ENCODE data around the gene CNOT8.
A peak's percentile ranks its signal among the peaks of the same experiment; 100 is the strongest.
"Not testable (repeated sequence)": the region's sequence is repeated elsewhere in the genome, so short reads cannot be mapped to it uniquely, and the experiment has no call there.

The CNOT8 gene

DNA sequence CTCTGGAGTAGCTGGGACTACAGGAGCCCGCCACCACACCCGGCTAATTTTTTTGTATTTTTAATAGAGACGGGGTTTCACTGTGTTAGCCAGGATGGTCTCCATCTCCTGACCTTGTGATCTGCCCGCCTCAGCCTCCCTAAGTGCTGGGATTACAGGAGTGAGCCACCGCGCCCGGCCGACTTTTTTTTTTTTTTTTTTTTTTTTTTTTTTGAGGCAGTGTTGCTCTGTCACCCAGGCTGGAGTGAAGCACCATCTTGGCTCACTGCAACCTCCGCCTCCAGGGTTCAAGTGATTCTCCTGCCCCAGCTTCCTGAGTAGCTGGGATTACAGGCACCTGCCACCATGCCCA is 22.8 kb upstream of the CNOT8 start:
- not testable (repeated sequence) for DNase-seq (ENCODE audit: low read depth)

DNA sequence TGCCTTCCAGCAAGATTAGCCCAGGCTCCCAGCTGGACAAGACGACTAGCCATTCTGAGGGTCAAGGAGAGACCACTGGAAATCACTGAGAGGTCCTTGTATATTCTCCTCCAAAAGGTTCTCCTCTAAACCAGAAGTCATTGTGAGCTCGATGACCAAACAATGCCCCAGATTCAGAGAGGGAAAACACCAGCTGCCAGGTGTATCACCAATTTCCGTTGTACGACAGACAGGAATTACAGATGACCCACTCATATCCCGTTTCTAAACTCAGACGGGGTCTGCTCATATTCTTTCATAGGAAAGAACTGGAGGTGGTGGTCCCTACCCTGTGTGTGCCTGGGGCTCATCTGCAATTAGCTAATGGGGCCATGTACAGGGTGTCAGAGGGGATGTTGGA is 22.2 kb upstream of the CNOT8 start:
- no peak for DNase-seq (ENCODE audit: low read depth)

DNA sequence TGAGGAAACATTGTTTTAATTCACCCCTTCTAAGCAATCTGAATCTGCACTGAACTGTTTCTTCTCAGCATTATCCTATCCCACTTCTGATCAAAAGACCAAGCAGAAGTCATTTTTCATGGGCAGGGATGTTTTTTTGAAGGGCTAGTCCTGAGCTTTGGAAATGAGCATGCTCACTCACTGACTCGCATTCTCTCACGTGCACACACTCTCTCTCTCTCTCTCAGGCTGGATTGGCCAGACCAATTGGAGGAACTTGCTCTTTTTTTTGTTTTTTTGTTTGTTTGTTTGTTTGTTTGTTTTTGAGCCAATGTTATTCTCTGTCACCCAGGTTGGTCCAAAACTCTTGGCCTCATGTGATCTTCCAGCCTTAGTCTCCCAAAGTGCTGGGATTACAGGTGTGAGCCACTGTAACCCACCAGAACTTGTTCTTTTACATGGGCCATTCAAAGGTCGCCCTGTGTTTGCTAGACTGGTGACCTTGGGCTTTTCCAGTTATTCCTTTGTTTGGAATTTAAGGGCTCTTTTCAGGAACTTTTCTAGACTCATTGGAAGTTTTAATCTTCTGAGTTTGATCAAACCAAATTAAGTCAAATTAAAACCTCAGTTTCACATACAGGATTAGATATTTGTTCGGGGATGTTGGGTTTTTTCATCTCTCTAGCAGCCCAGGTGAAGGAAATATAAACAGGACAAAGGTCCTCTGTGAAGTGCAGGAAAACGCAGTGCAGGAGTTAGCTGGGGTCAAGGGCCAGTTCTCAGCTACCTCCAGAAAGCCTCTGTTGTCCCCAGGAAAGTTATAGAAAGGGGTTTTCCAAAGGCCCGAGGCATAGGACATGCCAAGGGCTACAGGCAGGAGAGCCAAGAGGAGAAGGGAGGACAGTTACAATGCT is 21.2 kb upstream of the CNOT8 start:
- no peak for DNase-seq (ENCODE audit: low read depth)

DNA sequence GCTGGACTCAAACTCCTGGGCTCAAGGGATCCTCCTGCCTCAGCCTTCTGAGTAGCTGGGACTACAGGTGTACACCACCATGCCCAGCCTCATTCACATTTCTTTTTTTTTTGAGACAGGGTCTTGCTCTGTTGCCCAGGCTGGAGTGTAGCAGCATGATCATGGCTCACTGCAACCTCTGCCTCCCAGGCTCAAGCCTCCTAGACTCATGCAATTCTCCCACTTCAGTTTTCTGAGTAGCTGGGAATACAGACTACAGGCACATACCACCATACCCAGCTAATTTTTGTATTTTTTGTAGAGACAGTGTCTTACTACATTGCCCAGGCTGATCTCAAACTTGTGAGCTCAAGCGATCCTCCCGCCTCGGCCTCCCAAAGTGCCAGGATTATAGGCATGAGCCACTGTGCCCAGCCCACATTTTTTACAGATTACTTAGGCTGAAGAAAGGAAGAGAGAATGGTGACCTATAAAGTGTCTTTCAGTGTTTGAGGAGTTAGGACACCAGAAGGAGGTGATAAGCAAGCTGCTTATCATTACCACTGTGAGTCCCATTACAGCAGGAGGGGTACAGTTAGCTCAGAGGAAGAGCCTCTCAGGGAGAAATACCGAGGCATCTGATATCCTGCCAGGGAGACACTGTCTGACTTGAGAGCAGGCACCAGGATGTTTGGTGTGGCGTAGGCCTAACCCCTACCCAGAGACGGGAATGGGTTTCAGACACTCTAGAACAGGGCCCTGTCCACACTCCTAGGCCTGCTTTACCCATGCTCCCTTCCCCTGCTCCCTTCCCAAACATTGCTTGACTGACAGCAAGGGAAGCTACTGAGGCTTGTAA is 17.8 kb upstream of the CNOT8 start:
- no peak for DNase-seq (ENCODE audit: low read depth)

DNA sequence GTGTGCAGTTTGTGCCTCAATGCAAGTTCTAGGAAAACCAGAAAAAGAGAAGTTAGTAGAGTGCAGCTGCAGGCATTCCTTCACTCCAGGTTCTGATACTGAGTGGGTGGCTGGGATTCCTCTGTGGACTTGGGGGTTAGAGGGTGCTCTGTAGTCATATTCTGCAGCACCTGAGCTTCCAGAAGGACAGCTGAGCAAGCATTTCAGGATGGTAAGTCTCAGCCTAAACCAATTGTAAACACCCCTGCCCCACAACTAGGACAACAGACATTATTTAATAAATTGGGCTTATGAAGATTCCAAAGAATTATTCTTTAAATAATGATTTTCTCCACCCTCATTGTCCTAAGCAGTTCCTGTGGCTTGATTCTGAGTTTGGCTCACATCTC is 17.2 kb upstream of the CNOT8 start:
- no peak for DNase-seq (ENCODE audit: low read depth)

DNA sequence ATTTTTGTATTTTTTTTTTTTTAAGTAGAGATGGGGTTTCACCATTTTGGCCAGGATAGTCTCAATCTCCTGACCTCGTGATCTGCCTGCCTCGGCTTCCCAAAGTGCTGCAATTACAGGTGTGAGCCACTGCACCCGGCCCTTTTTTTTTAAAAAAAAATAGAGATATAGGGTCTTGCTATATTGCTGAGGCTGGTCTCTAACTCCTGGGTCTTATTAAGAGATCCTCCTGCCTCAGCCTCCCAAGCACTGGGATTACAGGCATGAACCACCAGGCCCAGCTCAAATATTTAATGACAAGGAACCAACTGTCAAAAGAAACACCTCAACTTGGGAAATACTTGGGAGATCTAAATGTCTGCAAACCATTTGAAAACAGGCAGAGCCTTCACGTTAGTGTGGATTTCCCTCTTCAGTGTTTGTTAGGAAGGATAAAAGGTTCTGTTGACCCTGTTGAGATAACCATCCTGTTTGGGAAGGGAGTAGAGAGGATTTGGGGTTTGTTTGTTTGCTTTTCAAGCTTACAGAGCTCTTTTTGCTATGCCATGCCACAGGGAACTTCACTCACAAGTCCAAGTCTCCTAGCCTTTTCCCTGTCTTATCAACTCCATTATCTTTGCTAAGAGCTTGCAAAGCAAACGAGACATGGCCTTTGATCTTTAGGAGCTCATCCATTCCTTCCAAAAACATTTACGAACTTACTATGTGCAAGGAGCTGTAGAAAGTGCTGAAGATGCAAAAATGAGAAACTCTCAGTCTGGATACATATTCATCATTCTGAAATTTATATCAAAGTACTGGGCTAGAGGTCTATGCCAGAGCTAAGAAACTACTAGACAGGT is 15.5 kb upstream of the CNOT8 start:
- no peak for DNase-seq (ENCODE audit: low read depth)

DNA sequence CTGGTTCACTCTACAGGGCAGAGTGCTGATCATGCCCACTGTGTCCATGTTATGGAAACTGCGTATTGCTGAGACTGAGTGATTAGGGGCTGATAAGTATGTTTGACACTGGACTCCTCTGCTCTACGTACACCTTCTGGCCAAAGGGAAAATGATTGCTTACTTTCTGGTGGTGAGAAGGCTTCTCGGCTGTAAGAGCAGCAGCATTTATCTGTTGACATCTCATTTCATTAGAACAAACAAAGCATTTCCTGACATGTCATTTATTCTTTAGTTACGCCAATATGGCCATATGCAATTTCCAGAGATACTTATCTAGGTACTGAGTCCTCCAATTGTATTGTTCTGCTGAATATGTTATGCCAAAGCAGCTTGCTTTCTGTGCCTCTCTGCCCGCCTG is 13.6 kb upstream of the CNOT8 start:
- DNase-seq (ENCODE audit: low read depth): no peak

DNA sequence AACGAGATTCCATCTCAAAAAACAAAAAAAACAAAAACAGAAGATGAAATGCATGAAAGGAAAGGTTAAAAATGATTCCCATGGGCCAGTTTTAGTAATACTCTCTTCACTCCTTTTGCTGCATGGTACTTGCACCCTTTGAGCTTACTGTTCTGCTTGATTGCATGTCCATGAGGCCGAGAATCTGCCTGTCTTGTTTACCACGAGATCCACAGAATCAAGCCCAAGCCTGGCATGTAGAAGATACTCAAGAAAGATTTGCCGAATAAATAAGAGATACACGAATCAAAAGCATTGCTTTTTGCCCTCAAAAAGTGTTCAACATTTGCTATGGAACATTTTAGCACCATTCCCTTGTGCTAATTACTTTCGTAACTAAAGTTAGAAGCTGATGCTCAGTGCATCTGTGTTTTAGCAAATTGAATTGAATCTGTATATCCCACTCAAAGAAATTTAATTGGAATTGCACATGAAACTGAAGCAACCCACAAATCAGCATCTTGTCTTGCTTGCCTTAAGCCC is 9.1 kb upstream of the CNOT8 start:
- DNase-seq (ENCODE audit: low read depth): no peak

DNA sequence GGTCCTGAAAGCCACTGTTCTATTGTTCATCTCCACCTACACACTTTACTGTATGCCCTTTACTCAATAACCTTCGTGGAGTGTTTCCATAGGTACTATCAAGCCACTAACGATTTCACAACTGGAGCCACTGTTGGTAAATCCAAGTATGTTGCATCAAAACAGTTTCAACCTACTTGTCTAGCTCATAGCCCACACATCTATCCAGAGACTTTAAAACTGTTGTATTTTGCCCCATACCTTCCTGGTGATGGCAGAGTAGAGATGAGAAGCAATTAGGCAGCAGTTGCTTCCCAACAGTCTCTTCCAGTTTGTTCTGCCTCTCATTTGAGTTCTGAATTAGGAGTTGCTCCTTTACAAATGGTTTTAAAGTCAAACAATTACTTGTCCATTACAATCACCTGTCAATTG is 8.6 kb upstream of the CNOT8 start:
- DNase-seq (ENCODE audit: low read depth): no peak

DNA sequence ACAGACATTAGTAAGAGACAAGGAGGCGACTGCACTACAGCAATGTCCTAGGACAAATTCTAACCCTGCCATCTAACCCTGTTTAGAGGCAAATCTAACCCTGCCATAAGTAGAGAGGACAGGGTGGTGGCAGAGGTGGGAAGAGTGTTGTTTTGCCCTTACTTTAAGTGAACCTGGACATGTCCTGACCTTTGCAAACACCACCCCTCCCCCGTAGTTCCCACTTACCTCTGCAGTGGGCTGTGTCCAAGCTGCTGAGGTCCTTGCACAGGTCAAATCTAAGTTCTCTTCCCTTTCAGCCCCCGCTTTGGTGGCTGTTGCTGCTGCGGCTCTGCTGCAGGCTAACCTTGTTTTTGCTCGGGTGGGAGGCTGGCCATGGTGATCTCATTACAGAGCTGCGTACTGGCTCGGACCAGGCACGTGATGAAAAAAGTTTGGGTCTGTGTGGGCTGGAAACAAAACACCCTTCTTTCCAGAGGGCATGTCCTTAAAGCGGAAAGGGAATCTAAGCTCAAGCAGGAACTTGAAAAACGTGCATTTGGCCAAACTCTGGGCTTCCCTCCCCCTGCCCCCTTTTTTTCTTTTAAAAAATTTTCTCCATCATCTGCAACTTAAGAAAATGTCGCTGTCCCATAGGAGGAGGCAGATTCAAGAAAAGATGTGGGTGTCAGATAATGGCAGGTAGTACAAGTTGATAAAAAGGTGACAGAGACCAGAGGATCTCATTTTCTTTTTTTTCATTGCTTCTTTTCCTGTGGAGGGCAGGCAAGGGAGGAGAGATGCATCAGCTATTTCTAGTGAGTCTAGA is 8.0 kb upstream of the CNOT8 start, which contains the start of gene FAXDC2:
Gene FAXDC2, minus strand, starts transcription at position 349 of the 808 bp plus-strand sequence. CDS start 12,425 bp downstream, outside the sequence.
- no peak for DNase-seq (ENCODE audit: low read depth)

DNA sequence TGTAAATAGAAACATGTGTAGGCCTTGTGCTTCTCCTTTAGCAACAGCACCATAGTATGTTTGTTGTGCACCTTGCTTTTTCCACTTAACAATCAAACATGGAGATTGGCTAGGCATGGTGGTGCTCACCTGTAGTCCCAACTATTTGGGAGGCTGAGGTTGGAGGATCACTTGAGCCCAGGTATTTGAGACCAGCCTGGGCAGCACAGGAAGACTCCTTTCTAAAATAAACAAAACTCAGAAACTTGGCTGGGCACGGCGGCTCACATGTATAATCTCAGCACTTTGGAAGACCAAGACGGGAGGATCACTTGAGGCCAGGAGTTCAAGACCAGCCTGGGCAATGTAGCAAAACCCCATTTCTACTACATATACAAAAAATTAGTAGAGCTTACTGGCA is 7.1 kb upstream of the CNOT8 start:
- DNase-seq (ENCODE audit: low read depth): no peak

DNA sequence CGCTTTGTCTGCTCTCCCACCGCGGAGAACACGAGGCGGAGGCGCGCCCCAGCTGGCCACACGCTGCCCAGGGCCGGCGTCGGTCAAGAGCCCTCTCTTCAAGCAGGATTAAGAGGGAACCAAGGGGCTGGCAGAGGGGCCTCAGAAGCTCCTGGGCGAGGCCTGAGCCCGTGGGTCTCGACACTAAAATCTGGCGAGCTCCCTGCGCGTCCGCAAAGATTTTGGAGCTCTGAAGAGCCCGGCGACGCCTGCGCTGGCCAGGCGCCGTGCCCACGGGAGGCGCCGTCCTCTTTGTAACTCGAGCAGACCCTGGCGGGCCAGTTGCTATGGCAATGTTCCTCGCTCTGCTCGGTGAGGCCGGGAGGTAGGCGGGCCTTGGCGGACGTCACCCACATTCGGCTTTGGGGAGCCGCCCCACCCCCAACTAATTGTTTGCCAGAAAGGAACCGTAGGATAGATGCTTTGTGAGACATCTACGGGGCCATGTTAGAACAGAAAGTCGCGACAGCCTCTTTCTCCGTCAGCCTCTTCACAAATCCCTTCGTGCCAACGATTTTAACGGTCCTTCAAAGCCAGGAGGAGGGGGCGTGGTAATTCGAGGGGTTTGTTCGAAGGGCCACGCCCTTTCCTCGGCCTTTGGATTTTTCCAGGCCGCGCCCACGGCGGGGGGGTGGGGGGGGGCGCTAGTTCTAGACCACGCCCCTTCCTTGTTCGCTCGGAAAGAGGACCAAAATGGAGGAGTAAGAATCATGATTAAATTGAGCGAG is 714 bp upstream of the CNOT8 start:
- peak; percentile 91 for DNase-seq (ENCODE audit: low read depth)

DNA sequence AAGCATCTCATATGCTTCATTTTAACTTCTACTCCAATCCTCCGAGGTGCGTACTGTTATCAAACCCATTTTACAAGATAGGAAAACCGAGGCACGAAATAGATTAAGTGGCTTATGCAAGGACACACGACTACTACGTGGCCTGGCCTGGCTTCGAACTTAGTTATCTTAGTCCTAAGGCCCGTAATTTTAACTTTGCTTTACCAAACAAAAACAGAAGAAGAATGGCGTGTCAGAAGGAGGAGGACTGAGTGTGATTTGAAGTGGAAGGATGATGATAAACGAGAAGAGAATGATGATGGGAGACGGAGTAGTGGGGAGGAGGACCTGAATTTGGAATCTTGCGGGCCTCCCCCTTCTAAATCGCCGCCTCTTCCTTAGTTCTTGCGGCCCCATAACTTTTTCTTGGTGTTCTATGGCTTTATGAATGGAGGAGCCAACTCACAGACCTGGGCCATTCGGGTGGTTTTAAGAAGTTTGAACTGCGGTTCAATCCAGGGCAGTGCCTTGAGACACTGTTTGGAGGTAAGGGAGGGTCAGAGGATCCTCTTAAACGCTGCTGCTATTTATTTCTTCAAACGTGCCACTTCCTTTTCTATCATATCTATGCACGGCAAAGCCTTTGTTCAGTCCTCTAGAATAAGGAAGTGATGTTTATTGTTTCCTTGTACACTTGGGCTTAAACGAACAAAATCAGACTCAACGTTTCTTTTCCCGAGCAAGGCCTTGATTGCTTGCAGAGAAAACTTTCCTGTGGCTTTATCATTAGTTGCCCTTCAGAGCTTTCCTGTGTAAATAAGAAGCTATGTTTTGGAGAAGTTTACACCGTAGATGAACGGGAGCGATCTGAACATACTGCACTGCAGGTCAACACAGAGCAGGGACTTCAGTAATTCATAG is 795 bp downstream of the CNOT8 start:
- no peak for DNase-seq (ENCODE audit: low read depth)

DNA sequence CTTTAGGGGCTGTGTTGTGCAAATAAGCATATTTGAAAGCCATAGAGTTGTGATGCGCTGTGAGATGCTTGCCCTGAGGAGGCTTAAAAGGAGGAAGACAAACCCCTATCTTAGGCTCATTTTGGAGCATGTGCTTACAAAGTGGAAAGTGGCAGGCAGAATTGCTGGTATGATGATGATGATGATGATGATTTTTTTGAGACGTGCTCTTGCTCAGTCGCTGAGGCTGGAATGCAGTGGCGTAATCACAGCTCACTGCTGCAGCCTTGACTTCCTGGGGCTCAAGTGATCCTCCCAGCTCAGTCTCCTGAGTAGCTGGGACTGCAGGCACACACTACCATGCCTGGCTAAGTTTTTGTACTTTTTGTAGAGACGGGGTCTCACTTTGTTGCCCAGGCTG is 1.7 kb downstream of the CNOT8 start:
- peak; percentile 58 for DNase-seq (ENCODE audit: low read depth)

DNA sequence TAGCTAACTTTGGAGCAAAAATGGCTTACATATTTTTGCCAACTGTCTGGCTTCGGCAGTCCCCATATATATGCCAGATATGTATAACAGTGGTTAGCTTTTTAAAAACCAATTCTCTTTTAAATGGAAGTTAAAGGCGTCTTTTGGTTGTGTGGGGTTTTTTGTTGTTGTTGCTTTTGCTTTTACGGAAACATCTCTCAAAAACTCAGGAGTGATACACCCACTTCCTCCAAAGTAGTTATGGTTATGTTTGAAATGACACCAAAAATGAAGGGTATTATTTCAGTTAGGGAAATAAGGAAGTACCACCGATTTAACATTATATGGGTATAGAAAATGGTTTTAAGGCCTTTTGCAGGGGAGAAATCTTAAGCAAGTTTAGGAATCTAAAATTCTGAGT is 2.3 kb downstream of the CNOT8 start:
- DNase-seq (ENCODE audit: low read depth): no peak

DNA sequence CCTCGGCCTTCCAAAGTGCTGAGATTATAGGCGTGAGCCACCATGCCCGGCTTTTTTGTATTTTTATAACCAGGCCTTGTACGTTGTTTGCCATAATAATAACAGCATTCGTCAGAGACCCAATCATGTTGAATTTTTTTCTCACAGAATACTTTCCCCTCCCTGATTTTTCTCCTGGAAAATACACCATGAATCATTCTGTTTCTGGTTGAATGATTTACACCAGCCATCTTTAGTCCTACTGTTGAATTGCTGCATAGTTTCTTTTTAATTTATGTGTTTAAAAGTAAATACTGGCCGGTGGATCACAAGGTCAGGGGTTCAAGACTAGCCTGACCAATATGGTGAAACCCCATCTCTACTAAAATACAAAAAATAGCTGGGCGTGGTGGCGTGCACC is 3.5 kb downstream of the CNOT8 start:
- DNase-seq (ENCODE audit: low read depth): no peak

DNA sequence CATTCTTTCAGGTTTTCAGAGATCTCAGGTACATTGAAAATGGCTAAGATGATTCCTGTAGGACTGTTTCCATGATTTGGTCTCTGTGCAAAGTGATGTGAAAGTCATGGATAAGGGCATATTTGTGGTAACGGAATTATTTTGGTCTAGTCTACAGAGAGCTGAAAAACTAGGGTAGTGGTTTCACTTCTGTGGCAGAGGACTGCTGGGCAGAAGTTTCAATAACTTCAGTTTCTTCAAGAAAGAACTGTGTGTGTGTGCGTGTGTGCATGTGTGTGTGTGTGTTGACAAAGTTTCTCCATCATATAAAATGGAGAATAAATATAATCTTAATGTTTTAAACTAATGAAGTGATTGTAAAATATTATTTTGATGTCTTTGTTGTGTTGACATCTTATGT is 4.3 kb downstream of the CNOT8 start:
- no peak for DNase-seq (ENCODE audit: low read depth)

DNA sequence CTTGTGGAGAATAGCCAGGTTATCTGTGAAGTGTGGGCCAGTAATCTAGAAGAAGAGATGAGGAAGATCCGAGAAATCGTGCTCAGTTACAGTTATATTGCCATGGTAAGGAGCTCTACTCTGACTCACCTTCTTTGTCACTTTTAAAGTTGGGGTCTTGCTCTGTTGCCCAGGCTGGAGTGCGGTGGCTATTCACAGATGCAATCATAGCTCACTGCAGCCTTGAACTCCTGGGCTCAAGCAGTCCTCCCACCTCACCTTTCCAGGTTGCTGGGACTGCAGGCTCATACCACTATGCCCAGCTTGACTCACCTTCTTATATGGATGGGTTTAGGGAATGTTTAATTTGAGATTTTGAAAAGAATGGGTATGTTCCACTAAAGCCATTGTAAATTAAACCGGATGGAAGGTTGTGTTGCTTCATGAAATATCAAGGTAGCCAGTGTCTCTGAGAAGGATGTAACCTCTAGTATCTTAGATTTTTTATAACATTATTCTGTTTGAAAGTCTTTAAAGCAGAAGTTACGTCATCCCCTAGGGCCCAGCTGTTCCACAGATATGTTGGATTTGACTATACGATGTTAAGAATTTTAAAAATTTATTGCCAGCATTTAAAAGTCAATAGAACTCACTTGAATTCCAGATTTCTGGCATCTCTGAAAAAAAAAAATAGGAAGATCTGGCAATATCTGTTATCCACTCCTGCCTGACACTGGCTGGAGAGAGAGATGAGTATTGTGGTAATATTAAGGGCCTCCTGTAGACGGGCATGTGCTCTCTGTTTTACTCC is 5.1 kb downstream of the CNOT8 start:
- DNase-seq (ENCODE audit: low read depth): no peak
